CD4-positive, alpha-beta memory T cell (primary cell): ENCODE data around the gene CBFA2T3. TPM values are rescaled to one million over a fixed set of nuclear protein-coding genes. Genes with fewer than 3 reads are reported as not detected.
"Not testable (repeated sequence)": the region's sequence is repeated elsewhere in the genome, so short reads cannot be mapped to it uniquely, and the experiment has no call there.

Source experiments
- CTCF ChIA-PET: fragments of 350-600 bp; sonication (Branson Sonifier 250); formaldehyde crosslinking; loops from one replicate; lab custom pipeline; 2021; ENCODE audit warnings: inconsistent platforms; ENCODE audit not compliant: partially characterized antibody; lab: Charles Lee
- POLR2A ChIA-PET: fragments of 350-600 bp; sonication (Branson Sonifier 250); formaldehyde crosslinking; loops from one replicate; lab custom pipeline; 2021; ENCODE audit not compliant: partially characterized antibody; lab: Charles Lee
- DNase-seq, 5 donors: peaks; one replicate each; pipeline versions ENCODE4 v3.0.0 to v3.0.0-alpha.2; 2020 to 2022; ENCODE audit warnings: mixed read lengths in 1 of 5
- H3K27ac ChIP-seq: one replicate; pipeline ENCODE4 v1.7.0; 2013; ENCODE audit warnings: low read depth, low read length
- H3K27me3 ChIP-seq: 2 replicates; pipeline ENCODE4 v1.7.0; 2013; ENCODE audit warnings: mild to moderate bottlenecking, low read length, moderate library complexity; ENCODE audit not compliant: insufficient read depth
- H3K36me3 ChIP-seq: 2 replicates; pipeline ENCODE4 v1.7.0; 2013; ENCODE audit warnings: mild to moderate bottlenecking, low read length, moderate library complexity; ENCODE audit not compliant: insufficient read depth
- H3K4me1 ChIP-seq: 2 replicates; pipeline ENCODE4 v1.7.0; 2013; ENCODE audit warnings: mild to moderate bottlenecking, low read length, moderate library complexity; ENCODE audit not compliant: insufficient read depth
- H3K4me3 ChIP-seq, 2 donors: one replicate each; pipeline ENCODE4 v1.7.0; 2013; ENCODE audit warnings: low read length in 2 of 2, mild to moderate bottlenecking in 1 of 2
- H3K9me3 ChIP-seq, 2 donors: one replicate each; pipeline ENCODE4 v1.7.0; 2013; ENCODE audit warnings: low read length in 2 of 2, control low read depth in 1 of 2; ENCODE audit not compliant: control insufficient read depth in 1 of 2
- H3K27ac Mint-ChIP-seq, 7 donors: one replicate each; pipeline ENCODE4 v1.8.0; 2020 to 2021; ENCODE audit warnings: mixed read lengths in 7 of 7, mild to moderate bottlenecking in 6 of 7, inconsistent platforms in 3 of 7, moderate library complexity in 3 of 7
- H3K27me3 Mint-ChIP-seq, 2 donors: one replicate each; pipeline ENCODE4 v1.8.0; 2020 to 2021; ENCODE audit warnings: mixed read lengths in 2 of 2
- H3K36me3 Mint-ChIP-seq, 2 donors: one replicate each; pipeline ENCODE4 v1.8.0; 2020 to 2021; ENCODE audit warnings: mixed read lengths in 2 of 2, inconsistent platforms in 1 of 2, mild to moderate bottlenecking in 1 of 2
- H3K4me1 Mint-ChIP-seq, 4 donors: one replicate each; pipeline ENCODE4 v1.8.0; 2020 to 2021; ENCODE audit warnings: mixed read lengths in 4 of 4, mild to moderate bottlenecking in 1 of 4
- H3K4me3 Mint-ChIP-seq, 8 donors: one replicate each; pipeline ENCODE4 v1.8.0; 2020 to 2021; ENCODE audit warnings: mixed read lengths in 8 of 8, mild to moderate bottlenecking in 7 of 8, moderate library complexity in 6 of 8, inconsistent platforms in 3 of 8
- H3K9me3 Mint-ChIP-seq, 8 donors: one replicate each; pipeline ENCODE4 v1.8.0; 2020 to 2021; ENCODE audit warnings: mixed read lengths in 8 of 8, mild to moderate bottlenecking in 5 of 8, inconsistent platforms in 3 of 8, moderate library complexity in 1 of 8
- intact Hi-C: fragments of 100-400 bp; cut with micrococcal nuclease; formaldehyde crosslinking; loops from one replicate; pipeline ENCODE4 v1.15.1; 2023
- polyA plus RNA-seq, 2 donors: library from polyadenylated mRNA; unstranded; fragments of 300-500 nt; fragmentation: Illumina TruSeq; gene quantifications; one replicate each; pipeline ENCODE4 v1.2.3, GENCODE V29; 2021
- total RNA-seq, 2 experiments: library from RNA; stranded (reverse); gene quantifications; one replicate each; pipeline ENCODE4 v1.2.3, GENCODE V29; 2021

The CBFA2T3 gene
- total and polyA plus RNA-seq, 4 experiments from 2014 or later, result 0.11 to 0.14 TPM; not detected in 2

GRCh38 chr16:89011909-89012621 is 35.1 kb upstream of the CBFA2T3 start:
- CTCF ChIA-PET, result no interaction called here
- intact Hi-C loops, result no loop called here

GRCh38 chr16:89010210-89010925 is 33.4 kb upstream of the CBFA2T3 start:
- H3K27me3 Mint-ChIP-seq, result peaks cover 16 to 24% of the 10 kb centered on the region in 2 donors
- Histone ChIP-seq H3K9me3 (no peaks in the 10 kb centered on the region), H3K27me3 (no peaks in the 10 kb centered on the region), H3K36me3 (no peaks in the 10 kb centered on the region), H3K27ac (no peak overlapping the region), H3K4me1 (no peaks in the 10 kb centered on the region), H3K4me3 (no peak overlapping the region)
- intact Hi-C loops, result no loop called here
- no peak for DNase-seq
- H3K27ac Mint-ChIP-seq, result no peak overlapping the region
- ChIA-PET CTCF (no interaction called here), POLR2A (no interaction called here)
- no peaks in the 10 kb centered on the region for H3K36me3 Mint-ChIP-seq
- peaks cover 0 to 6% (median 2%) of the 10 kb centered on the region in 4 donors for H3K4me1 Mint-ChIP-seq
- no peak overlapping the region for H3K4me3 Mint-ChIP-seq
- peaks cover 0 to 4% (median 0%) of the 10 kb centered on the region in 8 donors for H3K9me3 Mint-ChIP-seq

More at GRCh38 chr16:89011909-89012621, 35.1 kb upstream of the CBFA2T3 start:
- Histone ChIP-seq H3K4me1 (no peaks in the 10 kb centered on the region), H3K9me3 (no peaks in the 10 kb centered on the region), H3K27ac (no peak overlapping the region), H3K36me3 (no peaks in the 10 kb centered on the region), H3K4me3 (no peak overlapping the region), H3K27me3 (no peaks in the 10 kb centered on the region)
- H3K27ac Mint-ChIP-seq, result no peak overlapping the region
- H3K27me3 Mint-ChIP-seq, result peaks cover 16 to 28% of the 10 kb centered on the region in 2 donors
- POLR2A ChIA-PET, result no interaction called here
- peaks cover 0 to 6% (median 2%) of the 10 kb centered on the region in 4 donors for H3K4me1 Mint-ChIP-seq
- H3K36me3 Mint-ChIP-seq, result no peaks in the 10 kb centered on the region
- DNase-seq, result no peak
- H3K4me3 Mint-ChIP-seq, result no peak overlapping the region
- H3K9me3 Mint-ChIP-seq, result peaks cover 0 to 4% (median 0%) of the 10 kb centered on the region in 8 donors

DNA sequence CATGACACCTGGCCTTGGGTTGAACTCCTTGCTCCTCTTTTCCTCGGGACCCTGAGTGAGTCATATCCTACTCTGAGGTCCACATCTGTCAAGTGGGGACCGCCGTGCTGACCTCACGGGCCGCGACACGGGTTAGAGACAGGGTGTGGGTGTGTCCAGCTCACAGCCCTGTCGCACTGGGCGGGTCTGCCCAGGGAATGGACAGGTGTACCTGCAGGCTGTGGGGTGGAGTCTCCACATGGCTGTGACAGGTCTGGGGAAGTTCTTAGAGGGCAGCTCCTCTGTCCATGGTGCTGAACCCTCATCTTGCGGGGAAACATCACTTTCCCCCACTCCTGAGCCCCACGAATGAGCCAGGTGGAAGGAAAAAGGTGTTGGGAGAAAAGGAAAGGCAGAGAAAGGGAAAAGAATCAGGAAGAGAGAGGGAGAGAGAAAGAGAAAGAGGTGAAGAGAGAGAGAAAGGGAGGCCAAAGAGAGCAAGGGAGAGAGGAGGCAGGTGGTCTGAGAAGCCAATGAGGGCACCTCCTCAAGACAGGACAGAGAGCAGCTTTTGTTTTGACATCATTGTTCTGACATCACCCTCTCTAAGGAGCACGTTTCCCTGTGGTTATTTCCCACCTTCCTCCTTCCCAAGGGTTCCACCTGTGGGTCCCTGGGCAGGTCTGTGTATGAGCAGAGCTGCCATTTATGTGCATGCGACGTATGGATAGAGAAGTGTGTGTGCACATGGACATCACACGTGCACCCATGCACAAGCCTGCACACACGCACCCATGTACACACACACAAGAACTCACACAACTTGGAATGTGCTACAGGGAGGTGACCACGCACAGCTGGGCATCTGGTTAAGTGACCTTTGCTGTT is 32.6 kb upstream of the CBFA2T3 start:
- peaks cover 0 to 6% (median 2%) of the 10 kb centered on the region in 4 donors for H3K4me1 Mint-ChIP-seq
- H3K36me3 Mint-ChIP-seq, result no peaks in the 10 kb centered on the region
- POLR2A ChIA-PET, result no interaction called here
- CTCF ChIA-PET, result no interaction called here
- no peaks in the 10 kb centered on the region for H3K36me3 ChIP-seq
- H3K27ac ChIP-seq, result no peak overlapping the region
- H3K9me3 ChIP-seq, result no peaks in the 10 kb centered on the region
- H3K27me3 Mint-ChIP-seq, result peaks cover 18 to 26% of the 10 kb centered on the region in 2 donors
- peaks cover 0 to 4% (median 0%) of the 10 kb centered on the region in 8 donors for H3K9me3 Mint-ChIP-seq
- DNase-seq, result peak in 4 of 5 donors; percentile 12 to 38 (median 26)
- H3K4me3 ChIP-seq, result no peak overlapping the region
- intact Hi-C loops, result no loop called here
- H3K4me3 Mint-ChIP-seq, result no peak overlapping the region
- no peaks in the 10 kb centered on the region for H3K27me3 ChIP-seq
- H3K27ac Mint-ChIP-seq, result peak overlapping the region in 2 of 7 donors; percentile 41 to 45
- H3K4me1 ChIP-seq, result no peaks in the 10 kb centered on the region

- POLR2A ChIA-PET, H3K4me1 Mint-ChIP-seq, H3K4me1 ChIP-seq, H3K4me3 Mint-ChIP-seq, H3K9me3 Mint-ChIP-seq, H3K36me3 Mint-ChIP-seq, intact Hi-C loops, H3K9me3 ChIP-seq, CTCF ChIA-PET, H3K27ac Mint-ChIP-seq, H3K27ac ChIP-seq, H3K36me3 ChIP-seq, DNase-seq, H3K27me3 ChIP-seq, H3K4me3 ChIP-seq: not testable (repeated sequence)
- H3K27me3 Mint-ChIP-seq, result peaks cover 19 to 27% of the 10 kb centered on the region in 2 donors
These were observed 31.8 kb upstream of the CBFA2T3 start for GRCh38 chr16:89008796-89009195.

DNA sequence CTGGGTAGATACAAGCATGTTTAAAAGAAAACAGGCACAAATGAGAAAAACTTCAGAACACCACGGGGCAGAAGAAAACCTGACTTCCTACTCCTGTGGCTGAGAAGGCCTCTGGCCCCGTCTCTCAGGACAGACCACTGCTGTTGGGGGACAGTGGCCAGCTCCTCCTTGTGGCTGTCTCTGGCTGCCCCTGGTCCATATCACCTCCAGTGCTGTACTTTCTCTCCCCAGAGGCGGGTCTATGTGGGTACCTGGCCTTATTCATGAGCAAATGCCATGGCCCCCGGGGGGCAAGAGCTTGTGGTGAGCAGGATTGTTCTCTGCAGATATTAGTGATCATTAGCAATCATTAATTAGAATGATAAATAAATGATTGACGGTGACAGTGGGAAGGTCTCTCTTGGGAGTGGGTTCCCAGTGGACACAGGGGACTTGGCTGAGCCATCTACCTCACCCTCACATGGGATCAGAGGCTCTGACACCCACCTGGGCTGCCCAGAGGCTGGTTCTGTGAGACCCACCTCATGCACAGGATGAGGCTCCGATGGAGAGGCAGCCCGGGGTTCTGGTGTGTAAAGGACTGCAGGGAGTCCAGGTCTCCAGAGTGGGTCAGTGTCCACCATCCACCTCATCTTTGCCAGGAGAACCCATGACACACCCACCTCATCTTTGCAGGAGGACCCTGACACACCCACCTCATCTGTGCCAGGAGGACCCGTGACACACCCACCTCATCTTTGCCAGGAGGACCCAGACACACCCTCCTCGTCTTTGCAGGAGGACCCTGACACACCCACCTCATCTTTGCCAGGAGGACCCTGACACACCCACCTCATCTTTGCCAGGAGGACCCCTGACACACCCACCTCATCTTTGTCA is 30.6 kb upstream of the CBFA2T3 start:
- H3K27me3 Mint-ChIP-seq, result peaks cover 14 to 17% of the 10 kb centered on the region in 2 donors
- Histone ChIP-seq H3K9me3 (no peaks in the 10 kb centered on the region), H3K4me3 (no peak overlapping the region), H3K27ac (no peak overlapping the region), H3K36me3 (no peaks in the 10 kb centered on the region), H3K4me1 (no peaks in the 10 kb centered on the region), H3K27me3 (no peaks in the 10 kb centered on the region)
- ChIA-PET CTCF (no interaction called here), POLR2A (no interaction called here)
- DNase-seq, result no peak
- H3K27ac Mint-ChIP-seq, result no peak overlapping the region
- H3K4me3 Mint-ChIP-seq, result no peak overlapping the region
- H3K9me3 Mint-ChIP-seq, result peaks cover 0 to 4% (median 0%) of the 10 kb centered on the region in 8 donors
- intact Hi-C loops, result no loop called here
- peaks cover 2 to 5% (median 4%) of the 10 kb centered on the region in 4 donors for H3K4me1 Mint-ChIP-seq
- H3K36me3 Mint-ChIP-seq, result no peaks in the 10 kb centered on the region

DNA sequence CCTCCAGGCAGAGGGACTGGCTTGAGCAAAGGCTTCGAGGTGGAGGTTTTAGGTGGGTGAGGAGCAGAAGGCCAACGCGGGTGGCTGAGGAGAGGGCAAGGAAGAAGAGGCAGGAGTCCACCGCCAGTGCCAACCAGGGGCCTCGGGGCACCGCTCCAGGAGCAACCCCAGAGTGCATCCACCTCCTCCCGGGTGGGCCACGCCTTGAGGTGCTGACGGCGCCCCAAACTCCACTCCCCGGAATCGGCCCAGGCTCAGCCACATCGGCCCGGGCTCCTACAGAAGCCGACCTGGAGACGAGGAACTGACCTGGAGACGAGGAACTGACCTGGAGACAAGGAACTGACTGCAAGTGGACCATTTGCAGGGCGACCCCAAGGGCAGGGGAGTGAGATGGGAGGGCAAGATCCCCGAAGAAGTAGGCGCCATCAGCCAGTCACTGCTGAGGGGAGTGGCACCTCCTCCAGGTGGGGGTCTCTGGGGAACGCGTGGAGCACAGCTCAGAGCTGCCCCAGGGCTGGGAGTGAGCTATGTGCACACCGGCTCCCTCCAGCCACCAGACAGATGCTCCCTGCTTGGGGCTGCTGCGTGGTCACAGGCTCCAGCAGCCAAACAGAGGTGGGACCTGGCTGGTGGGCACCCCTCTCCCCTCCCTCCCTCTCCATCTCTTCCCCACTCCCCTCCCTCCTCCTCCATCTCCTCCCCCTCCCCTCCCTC is 29.2 kb upstream of the CBFA2T3 start:
- no peak for DNase-seq

More for the DNA sequence above, 29.2 kb upstream of the CBFA2T3 start:
- Histone ChIP-seq H3K9me3 (no peaks in the 10 kb centered on the region), H3K4me1 (no peaks in the 10 kb centered on the region), H3K4me3 (no peak overlapping the region), H3K27me3 (no peaks in the 10 kb centered on the region), H3K27ac (no peak overlapping the region), H3K36me3 (no peaks in the 10 kb centered on the region)
- no peaks in the 10 kb centered on the region for H3K36me3 Mint-ChIP-seq
- intact Hi-C loops, result no loop called here
- H3K4me1 Mint-ChIP-seq, result peaks cover 2 to 5% (median 4%) of the 10 kb centered on the region in 4 donors
- POLR2A ChIA-PET, result no interaction called here
- H3K9me3 Mint-ChIP-seq, result peaks cover 0 to 4% (median 0%) of the 10 kb centered on the region in 8 donors
- peaks cover 15 to 16% of the 10 kb centered on the region in 2 donors for H3K27me3 Mint-ChIP-seq
- CTCF ChIA-PET, result no interaction called here
- H3K4me3 Mint-ChIP-seq, result no peak overlapping the region
- H3K27ac Mint-ChIP-seq, result no peak overlapping the region
